Suprapubic skin (tissue), 3 donors: Measurements from ENCODE around the gene C9orf153.

Experiments used
- CTCF ChIP-seq, 2 donors: fragments of 200-600 bp in 1 of 2; fragments of 450-650 bp in 1 of 2; sonication (generic) in 1 of 2; IDR thresholded peaks; one replicate each; pipeline ENCODE4 v1.5.1; 2016 to 2019; ENCODE audit warnings: antibody characterized with exemption in 2 of 2, mild to moderate bottlenecking in 1 of 2, moderate library complexity in 1 of 2
- POLR2A ChIP-seq, 2 donors: fragments of 450-650 bp; IDR thresholded peaks; one replicate each; pipeline ENCODE4 v1.6.1; 2017; ENCODE audit warnings: antibody characterized with exemption in 2 of 2, mild to moderate bottlenecking in 2 of 2, moderate library complexity in 2 of 2

GRCh38 chr9:86256653-86257052 is 2.8 kb downstream of the C9orf153 start:
- TF ChIP-seq CTCF (IDR thresholded peaks at IDR 0.05) (no peak), POLR2A (IDR thresholded peaks at IDR 0.05) (no peak)
